Measurements from ENCODE around the gene FSTL5. TPM values are rescaled to one million over a fixed set of nuclear protein-coding genes. Genes with fewer than 3 reads are reported as not detected.

Gene FSTL5
- polyA plus RNA-seq, 3 donors: not detected

GRCh38 chr4:162116095-162116779 lies 47.6 kb downstream of the FSTL5 start:
- H3K4me1 ChIP-seq (ENCODE audit: control insufficient read depth in 1 of 2, insufficient read depth in 2 of 2, low read length in 2 of 2): no peaks in the 10 kb centered on the region
- H3K9ac ChIP-seq (ENCODE audit: insufficient read depth, low read length, poor library complexity, severe bottlenecking): no peak overlapping the region
- H3K4me1 Mint-ChIP-seq: no peaks in the 10 kb centered on the region
- intact Hi-C loops (cut with micrococcal nuclease): no loop called here
- no peak overlapping the region for H2AFZ ChIP-seq (ENCODE audit: insufficient read depth, low read depth, low read length, poor library complexity, severe bottlenecking)
- peaks cover 0 to 4% (median 0%) of the 10 kb centered on the region in 3 donors for H3K27me3 Mint-ChIP-seq (ENCODE audit: low read depth in 3 of 3)
- no peaks in the 10 kb centered on the region for H4K20me1 ChIP-seq (ENCODE audit: insufficient read depth, low read length)
- H3K27me3 ChIP-seq (ENCODE audit: control insufficient read depth in 2 of 2, insufficient read depth in 2 of 2, low read length in 2 of 2): no peaks in the 10 kb centered on the region
- no peaks in the 10 kb centered on the region for H3K9me3 ChIP-seq (replicated peaks in 1 of 2; ENCODE audit: control insufficient read depth in 1 of 2, insufficient read depth in 1 of 2, low read length in 2 of 2)
- DNase-seq: no peak
- no peak overlapping the region for H3K4me3 ChIP-seq (replicated peaks in 1 of 3; ENCODE audit: low read depth in 2 of 3, low read length in 3 of 3)
- H3K4me3 Mint-ChIP-seq: no peak overlapping the region
- no peak overlapping the region for H3K27ac ChIP-seq (ENCODE audit: low read depth in 1 of 2, low read length in 2 of 2)
- no peaks in the 10 kb centered on the region for H3K79me2 ChIP-seq (ENCODE audit: insufficient read depth, low read length)
- H3K4me2 ChIP-seq (replicated peaks; ENCODE audit: extremely low read depth, low read length, poor library complexity, severe bottlenecking): no peak overlapping the region
- H3K36me3 Mint-ChIP-seq: no peaks in the 10 kb centered on the region
- WGBS (ENCODE audit: insufficient coverage): 65% methylated on average over 5 of the region's 13 CpGs
- peaks cover 0 to 6% (median 0%) of the 10 kb centered on the region in 7 donors for H3K9me3 Mint-ChIP-seq
- H3K27ac Mint-ChIP-seq: no peak overlapping the region
- TF ChIP-seq CTCF (IDR thresholded peaks at IDR 0.05): no peak
- H3K36me3 ChIP-seq (replicated peaks in 1 of 2; ENCODE audit: control insufficient read depth in 1 of 2, insufficient read depth in 2 of 2, low read length in 2 of 2): no peaks in the 10 kb centered on the region

GRCh38 chr4:162115333-162115732 lies 48.5 kb downstream of the FSTL5 start:
- Histone ChIP-seq H3K36me3 (replicated peaks in 1 of 2; ENCODE audit: control insufficient read depth in 1 of 2, insufficient read depth in 2 of 2, low read length in 2 of 2) (no peaks in the 10 kb centered on the region), H3K9me3 (replicated peaks in 1 of 2; ENCODE audit: control insufficient read depth in 1 of 2, insufficient read depth in 1 of 2, low read length in 2 of 2) (no peaks in the 10 kb centered on the region), H3K9ac (ENCODE audit: insufficient read depth, low read length, poor library complexity, severe bottlenecking) (no peak overlapping the region), H3K27me3 (ENCODE audit: control insufficient read depth in 2 of 2, insufficient read depth in 2 of 2, low read length in 2 of 2) (no peaks in the 10 kb centered on the region), H3K4me1 (ENCODE audit: control insufficient read depth in 1 of 2, insufficient read depth in 2 of 2, low read length in 2 of 2) (no peaks in the 10 kb centered on the region), H3K27ac (ENCODE audit: low read depth in 1 of 2, low read length in 2 of 2) (no peak overlapping the region), H2AFZ (ENCODE audit: insufficient read depth, low read depth, low read length, poor library complexity, severe bottlenecking) (no peak overlapping the region), H3K4me2 (replicated peaks; ENCODE audit: extremely low read depth, low read length, poor library complexity, severe bottlenecking) (no peak overlapping the region), H3K4me3 (replicated peaks in 1 of 3; ENCODE audit: low read depth in 2 of 3, low read length in 3 of 3) (no peak overlapping the region), H4K20me1 (ENCODE audit: insufficient read depth, low read length) (no peaks in the 10 kb centered on the region), H3K79me2 (ENCODE audit: insufficient read depth, low read length) (no peaks in the 10 kb centered on the region)
- no peak overlapping the region for H3K27ac Mint-ChIP-seq
- intact Hi-C loops (cut with micrococcal nuclease): no loop called here
- no peaks in the 10 kb centered on the region for H3K36me3 Mint-ChIP-seq
- H3K4me1 Mint-ChIP-seq: no peaks in the 10 kb centered on the region
- TF ChIP-seq CTCF (IDR thresholded peaks at IDR 0.05): no peak
- no CpG with 5 or more reads among the region's 3 CpGs for WGBS (ENCODE audit: insufficient coverage)
- no peak overlapping the region for H3K4me3 Mint-ChIP-seq
- no peak for DNase-seq
- H3K27me3 Mint-ChIP-seq (ENCODE audit: low read depth in 3 of 3): peaks cover 0 to 4% (median 0%) of the 10 kb centered on the region in 3 donors
- H3K9me3 Mint-ChIP-seq: peaks cover 0 to 6% (median 0%) of the 10 kb centered on the region in 7 donors
